Astrocyte of the cerebellum (primary cell): ENCODE measurements around the gene NCMAP.
"Not testable (repeated sequence)": the region's sequence is repeated elsewhere in the genome, so short reads cannot be mapped to it uniquely, and the experiment has no call there.

ENCODE experiments used
- DNase-seq: peaks from one replicate; pipeline ENCODE4 v3.0.0-alpha.2; 2011; ENCODE audit warnings: low read depth
- H3K4me3 ChIP-seq: 2 replicates; pipeline ENCODE4 v1.5.1; 2011; ENCODE audit warnings: mild to moderate bottlenecking, low read depth, low read length, moderate library complexity
- in situ Hi-C: cut with HindIII; loops from 2 replicates; pipeline ENCODE4 v1.10.0; 2017; ENCODE audit warnings: low sequenced_read_pairs
- TF ChIP-seq, protein P1 (sequence below): IDR thresholded peaks from 2 replicates; pipeline ENCODE4 v1.5.1; 2012; ENCODE audit warnings: low read length, low read depth, moderate library complexity, mild to moderate bottlenecking; ENCODE audit errors: missing control alignments

The NCMAP gene

DNA sequence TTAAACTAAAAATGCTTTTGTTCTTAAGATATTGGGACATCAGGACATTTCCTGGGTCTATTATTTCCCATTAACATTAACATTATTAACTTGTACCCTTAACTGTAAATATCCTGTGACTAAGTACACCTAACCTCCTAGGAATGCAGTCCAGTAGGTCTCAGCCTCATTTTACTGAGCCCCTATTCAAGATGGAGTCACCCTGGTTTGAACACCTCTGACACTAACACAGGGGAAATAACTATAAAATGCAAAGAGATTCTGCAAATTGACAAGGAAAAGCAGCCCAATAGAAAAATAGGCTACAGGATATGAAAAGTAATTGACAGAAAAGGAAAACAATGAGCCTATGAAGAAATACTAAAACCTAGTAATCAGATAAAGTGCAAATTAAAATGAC, 11.6 kb upstream of the NCMAP start:
- in situ Hi-C loops, result no loop called here
- TF ChIP-seq, protein P1, sequence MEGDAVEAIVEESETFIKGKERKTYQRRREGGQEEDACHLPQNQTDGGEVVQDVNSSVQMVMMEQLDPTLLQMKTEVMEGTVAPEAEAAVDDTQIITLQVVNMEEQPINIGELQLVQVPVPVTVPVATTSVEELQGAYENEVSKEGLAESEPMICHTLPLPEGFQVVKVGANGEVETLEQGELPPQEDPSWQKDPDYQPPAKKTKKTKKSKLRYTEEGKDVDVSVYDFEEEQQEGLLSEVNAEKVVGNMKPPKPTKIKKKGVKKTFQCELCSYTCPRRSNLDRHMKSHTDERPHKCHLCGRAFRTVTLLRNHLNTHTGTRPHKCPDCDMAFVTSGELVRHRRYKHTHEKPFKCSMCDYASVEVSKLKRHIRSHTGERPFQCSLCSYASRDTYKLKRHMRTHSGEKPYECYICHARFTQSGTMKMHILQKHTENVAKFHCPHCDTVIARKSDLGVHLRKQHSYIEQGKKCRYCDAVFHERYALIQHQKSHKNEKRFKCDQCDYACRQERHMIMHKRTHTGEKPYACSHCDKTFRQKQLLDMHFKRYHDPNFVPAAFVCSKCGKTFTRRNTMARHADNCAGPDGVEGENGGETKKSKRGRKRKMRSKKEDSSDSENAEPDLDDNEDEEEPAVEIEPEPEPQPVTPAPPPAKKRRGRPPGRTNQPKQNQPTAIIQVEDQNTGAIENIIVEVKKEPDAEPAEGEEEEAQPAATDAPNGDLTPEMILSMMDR, result no peak
- DNase-seq, result no peak
- no peak overlapping the region for H3K4me3 ChIP-seq

DNA sequence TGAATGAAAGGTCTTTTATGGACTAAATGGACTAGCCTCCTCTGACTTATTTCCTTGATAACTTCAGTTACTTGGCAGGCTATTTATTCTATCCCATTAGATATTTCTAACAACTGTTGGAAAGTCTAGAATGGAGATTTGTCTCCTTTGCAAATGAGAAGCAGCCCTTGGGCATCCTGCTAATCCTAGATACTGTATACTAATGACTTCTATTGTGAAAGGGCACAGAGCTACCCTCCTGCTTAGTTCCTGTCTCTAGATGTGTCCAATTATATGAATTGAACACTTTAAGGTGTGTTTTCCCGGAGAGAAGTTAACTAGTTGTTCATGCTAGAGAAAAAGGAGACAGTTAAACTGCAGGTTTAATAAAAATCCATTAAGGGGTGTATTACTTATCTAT, 10.2 kb upstream of the NCMAP start:
- DNase-seq, result no peak
- H3K4me3 ChIP-seq, result no peak overlapping the region
- TF ChIP-seq, protein P1, result no peak
- in situ Hi-C loops, result no loop called here

DNA sequence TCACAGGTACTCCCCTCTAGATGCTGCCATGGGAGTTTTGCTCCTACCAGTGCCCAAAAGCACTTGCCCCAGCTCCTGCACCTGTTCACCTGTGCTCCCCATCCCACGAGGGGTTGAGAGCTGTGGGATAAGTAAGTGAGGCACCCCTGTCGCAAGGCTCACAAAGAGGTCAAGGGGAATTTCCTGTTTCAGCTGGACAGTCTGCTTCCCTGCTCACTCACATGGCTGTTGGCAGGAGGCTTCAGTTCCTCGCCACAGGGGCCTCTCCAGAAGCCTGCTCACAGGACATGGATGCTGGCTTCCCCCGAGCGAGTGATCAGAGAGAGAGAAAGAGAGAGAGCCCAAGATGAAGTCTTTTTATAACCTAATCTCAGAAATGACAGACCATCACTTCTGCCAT, 8.7 kb upstream of the NCMAP start:
- DNase-seq, result no peak
- H3K4me3 ChIP-seq, result no peak overlapping the region
- in situ Hi-C loops, result no loop called here
- TF ChIP-seq, protein P1, result no peak

DNA sequence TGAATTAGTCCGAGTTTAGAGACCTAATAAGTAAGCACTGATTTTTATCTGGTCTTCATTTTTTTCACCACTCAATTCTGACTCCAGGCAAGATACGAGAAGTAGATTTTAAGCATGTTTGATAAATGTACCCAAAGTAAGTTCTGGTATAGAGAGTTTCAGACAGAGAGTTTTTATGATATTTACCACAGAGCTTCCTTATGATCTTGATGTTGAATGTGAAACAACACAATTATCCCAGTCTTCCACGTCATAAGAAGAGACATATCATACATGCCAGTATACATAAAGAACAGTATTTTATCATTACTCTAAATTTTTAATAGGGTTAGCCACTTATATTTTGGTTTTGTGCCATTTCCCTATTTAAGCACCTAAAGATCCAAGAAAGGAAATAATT, 7.8 kb upstream of the NCMAP start:
- no peak overlapping the region for H3K4me3 ChIP-seq
- in situ Hi-C loops, result no loop called here
- no peak for DNase-seq
- TF ChIP-seq, protein P1, result no peak

DNA sequence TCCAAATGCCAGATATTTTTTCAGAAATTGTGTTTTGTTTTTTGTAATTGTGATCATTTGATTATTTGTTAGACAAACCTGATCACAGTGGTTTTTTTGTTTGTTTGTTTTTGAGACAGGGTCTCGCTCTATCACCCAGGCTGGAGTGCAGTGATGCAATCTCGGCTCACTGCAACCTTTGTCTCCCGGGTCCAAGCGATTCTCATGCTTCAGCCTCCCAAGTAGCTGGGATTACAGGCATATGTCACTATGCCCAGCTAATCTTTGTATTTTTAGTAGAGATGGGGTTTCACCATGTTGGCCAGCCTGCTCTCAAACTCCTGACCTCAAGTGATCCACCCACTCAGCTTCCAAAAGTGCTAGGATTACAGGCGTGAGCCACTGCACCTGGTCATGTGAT, 6.7 kb upstream of the NCMAP start:
- in situ Hi-C loops, DNase-seq, H3K4me3 ChIP-seq: not testable (repeated sequence)

DNA sequence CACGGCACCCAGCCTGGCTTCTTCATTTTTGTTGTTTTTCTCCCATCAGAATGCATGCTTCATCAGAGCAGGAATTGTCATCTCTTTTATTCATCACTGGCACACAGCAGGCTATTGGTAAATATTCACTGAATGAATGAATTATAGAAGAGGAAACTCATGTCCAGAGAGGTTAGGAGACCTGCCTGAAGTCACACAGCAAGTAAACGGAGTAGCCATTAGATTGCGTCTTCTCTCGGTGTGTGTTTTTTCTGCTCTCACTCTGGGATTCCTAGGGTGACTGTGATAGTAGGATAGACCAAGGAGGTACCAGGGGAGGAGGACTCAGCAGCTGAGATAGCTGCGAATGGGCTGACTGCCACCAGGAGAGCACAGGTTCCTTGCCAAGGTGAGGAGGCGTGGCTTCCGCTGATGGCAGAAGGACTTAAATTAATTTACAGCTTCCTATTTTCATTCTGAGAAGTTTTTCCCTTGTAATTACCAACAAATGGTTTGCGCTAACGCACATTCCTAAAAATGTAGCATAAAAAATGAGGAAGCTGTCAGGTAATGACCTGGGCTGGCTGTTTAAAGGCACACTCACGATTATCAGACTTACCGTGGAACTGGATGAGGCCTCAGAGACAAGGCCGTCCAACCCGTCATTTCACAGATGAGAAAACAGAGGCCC, 4.5 kb upstream of the NCMAP start:
- in situ Hi-C loops, result no loop called here
- no peak overlapping the region for H3K4me3 ChIP-seq
- TF ChIP-seq, protein P1, result no peak
- DNase-seq, result no peak

DNA sequence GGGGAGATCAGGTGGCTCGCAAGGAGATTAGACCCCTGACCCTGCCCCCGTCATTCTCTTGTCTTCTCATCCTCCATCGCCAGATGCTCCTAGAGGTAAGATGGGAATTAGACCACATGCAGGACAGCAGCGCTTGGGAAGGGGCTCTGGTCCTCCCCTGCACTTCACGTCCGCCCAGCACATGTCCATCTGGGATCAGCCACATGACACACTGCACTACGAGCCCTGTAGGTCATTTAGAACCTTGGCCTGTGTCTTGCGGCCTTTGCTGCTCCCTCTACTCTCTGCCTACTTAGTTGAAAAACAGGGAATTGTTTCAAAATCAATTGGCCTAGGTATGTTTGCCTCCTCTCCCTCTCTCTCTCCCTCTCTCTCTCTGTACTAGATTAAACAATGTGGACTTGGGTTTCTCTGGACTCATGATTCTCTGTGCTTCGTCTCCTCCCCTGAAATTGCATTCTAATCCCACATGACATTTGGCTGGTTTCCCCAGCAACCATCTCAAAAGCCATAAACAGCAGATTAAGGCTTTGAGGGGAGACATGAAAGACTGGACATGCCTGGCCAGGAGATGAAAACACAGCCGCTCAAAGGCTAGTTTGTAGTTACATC, 3.8 kb upstream of the NCMAP start:
- in situ Hi-C loops, result no loop called here
- TF ChIP-seq, protein P1, result no peak
- DNase-seq, result no peak
- no peak overlapping the region for H3K4me3 ChIP-seq
